ENCODE measurements around the gene UBTD1. TPM values are rescaled to one million over a fixed set of nuclear protein-coding genes. Genes with fewer than 3 reads are reported as not detected.

The UBTD1 gene
- total and polyA plus RNA-seq, 3 donors from 2014 or later: 74.1 to 143 (median 111) TPM

GRCh38 chr10:97599272-97599619 lies 100.5 kb downstream of the UBTD1 start:
- TF ChIP-seq, protein P1, sequence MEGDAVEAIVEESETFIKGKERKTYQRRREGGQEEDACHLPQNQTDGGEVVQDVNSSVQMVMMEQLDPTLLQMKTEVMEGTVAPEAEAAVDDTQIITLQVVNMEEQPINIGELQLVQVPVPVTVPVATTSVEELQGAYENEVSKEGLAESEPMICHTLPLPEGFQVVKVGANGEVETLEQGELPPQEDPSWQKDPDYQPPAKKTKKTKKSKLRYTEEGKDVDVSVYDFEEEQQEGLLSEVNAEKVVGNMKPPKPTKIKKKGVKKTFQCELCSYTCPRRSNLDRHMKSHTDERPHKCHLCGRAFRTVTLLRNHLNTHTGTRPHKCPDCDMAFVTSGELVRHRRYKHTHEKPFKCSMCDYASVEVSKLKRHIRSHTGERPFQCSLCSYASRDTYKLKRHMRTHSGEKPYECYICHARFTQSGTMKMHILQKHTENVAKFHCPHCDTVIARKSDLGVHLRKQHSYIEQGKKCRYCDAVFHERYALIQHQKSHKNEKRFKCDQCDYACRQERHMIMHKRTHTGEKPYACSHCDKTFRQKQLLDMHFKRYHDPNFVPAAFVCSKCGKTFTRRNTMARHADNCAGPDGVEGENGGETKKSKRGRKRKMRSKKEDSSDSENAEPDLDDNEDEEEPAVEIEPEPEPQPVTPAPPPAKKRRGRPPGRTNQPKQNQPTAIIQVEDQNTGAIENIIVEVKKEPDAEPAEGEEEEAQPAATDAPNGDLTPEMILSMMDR (IDR thresholded peaks at IDR 0.05): no peak
- Histone ChIP-seq H3K4me1 (no peaks in the 10 kb centered on the region), H3K9me3 (no peaks in the 10 kb centered on the region), H3K27ac (no peak overlapping the region), H3K27me3 (no peaks in the 10 kb centered on the region), H3K36me3 (ENCODE audit: low read depth, missing control alignments) (no peaks in the 10 kb centered on the region), H3K4me3 (no peak overlapping the region)
- intact Hi-C loops (cut with DNase I; ENCODE audit: low total_unique reads): no loop called here
- DNase-seq: no peak
- WGBS, 2 donors: 88 to 90% methylated on average over 6 of the region's 6 CpGs

DNA sequence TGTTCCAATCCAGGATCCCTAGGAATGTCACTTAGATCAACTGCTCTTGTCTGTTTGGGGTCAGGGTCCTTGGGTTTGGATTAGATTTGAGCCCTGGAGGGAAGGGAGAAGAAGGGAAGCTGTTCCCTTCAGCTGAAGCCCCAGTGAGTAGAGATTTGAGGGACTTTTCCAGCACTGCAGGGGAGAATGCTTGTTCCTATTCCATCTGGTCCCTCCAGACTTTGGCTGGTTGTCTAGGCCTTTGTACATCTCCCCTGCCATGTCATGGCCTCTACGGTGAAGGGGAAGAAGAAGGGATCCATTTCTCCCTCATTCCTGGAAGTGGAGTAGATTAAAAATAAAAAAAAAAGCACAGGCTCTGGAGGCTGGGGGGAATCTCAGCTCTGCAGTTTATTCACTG lies 101.9 kb downstream of the UBTD1 start:
- Histone ChIP-seq H3K36me3 (ENCODE audit: low read depth, missing control alignments) (no peaks in the 10 kb centered on the region), H3K9me3 (no peaks in the 10 kb centered on the region), H3K27me3 (no peaks in the 10 kb centered on the region), H3K4me1 (no peaks in the 10 kb centered on the region), H3K4me3 (no peak overlapping the region), H3K27ac (no peak overlapping the region)
- no peak for DNase-seq
- 90 to 94% methylated on average over 1 of the region's 1 CpG for WGBS, 2 donors
- intact Hi-C loops (cut with DNase I; ENCODE audit: low total_unique reads): no loop called here
- no peak for TF ChIP-seq POLR2A (IDR thresholded peaks at IDR 0.05)
- TF ChIP-seq, protein P1 (IDR thresholded peaks at IDR 0.05): no peak

DNA sequence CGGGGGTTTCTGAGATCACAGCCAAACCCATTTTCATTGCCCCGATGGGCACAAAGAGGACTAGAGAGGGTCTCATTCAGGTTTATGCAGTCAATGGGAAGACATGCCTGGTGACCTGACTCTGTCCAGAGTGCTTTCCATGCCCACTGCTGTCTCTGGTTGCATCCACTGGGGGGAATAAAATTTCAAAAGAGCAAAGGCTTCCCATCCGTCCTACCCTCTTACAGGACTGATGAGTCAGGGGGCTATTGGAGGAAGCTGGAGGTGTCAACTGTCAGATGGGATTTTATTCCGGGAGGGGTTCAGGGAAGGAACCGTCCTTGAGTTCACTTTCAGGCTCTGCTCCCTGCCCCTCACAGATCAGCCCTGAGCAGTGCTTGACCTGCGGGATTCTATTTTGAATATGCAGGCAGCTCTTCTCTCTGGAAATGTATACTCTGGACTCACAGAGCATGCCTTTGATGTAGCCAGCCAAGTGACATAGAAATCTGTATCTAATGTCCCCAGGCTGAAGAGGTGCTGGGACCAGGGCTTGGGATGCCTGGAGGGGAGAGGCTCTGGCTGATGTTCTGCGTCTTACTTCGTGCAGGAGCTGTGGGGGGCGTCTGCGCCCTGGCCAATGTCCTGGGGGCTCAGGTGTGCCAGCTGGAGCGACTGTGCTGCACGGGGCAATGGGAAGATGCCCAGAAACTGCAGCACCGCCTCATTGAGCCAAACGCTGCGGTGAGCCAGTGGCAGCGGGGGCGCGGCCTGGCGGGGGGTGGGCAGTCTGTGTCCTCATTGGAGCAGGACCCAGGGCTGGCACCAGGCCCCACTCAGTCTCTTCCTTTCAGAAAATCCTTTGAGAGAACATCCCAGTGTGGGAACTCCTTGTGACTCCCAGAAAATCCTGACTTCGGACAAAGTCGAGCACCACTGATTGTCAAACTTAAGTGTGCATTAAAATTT lies 102.8 kb downstream of the UBTD1 start:
- Histone ChIP-seq H3K9me3 (no peaks in the 10 kb centered on the region), H3K36me3 (ENCODE audit: low read depth, missing control alignments) (no peaks in the 10 kb centered on the region), H3K4me3 (no peak overlapping the region), H3K27me3 (no peaks in the 10 kb centered on the region), H3K27ac (no peak overlapping the region), H3K4me1 (no peaks in the 10 kb centered on the region)
- WGBS, 2 donors: 79 to 86% methylated on average over 20 to 21 of the region's 21 CpGs
- DNase-seq: no peak
- intact Hi-C loops (cut with DNase I; ENCODE audit: low total_unique reads): no loop called here
- TF ChIP-seq, protein P1 (IDR thresholded peaks at IDR 0.05): no peak
- no peak for TF ChIP-seq POLR2A (IDR thresholded peaks at IDR 0.05)

DNA sequence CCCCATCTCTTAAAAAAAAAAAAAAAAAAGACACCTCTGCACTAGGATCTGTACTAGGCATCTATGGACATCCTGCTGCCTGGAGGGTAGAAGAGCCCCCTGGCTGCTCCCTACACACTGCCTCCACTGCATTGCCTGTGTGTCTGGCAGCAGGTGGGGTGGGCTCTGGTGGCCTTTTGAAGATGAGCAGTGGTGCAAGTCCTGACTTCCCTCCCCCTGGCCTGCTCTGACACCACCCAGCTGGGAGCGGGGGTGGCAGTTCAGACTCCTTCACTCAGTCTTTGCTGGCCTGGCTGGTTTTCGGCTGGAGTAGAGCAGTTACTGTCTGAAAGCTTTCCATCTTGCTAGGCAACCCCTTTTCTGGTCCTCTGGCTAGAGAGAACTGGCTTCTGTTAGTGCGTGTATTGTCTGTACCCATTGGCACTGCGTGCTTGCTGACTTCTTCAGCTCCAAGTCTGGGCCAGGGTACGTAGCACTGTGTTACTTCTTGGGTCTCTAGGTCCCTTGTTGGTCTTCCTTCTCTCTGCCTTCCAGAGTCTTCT lies 108.4 kb downstream of the UBTD1 start:
- TF ChIP-seq, protein P1 (IDR thresholded peaks at IDR 0.05): no peak
- intact Hi-C loops (cut with DNase I; ENCODE audit: low total_unique reads): no loop called here
- H3K4me3 ChIP-seq: no peak overlapping the region
- DNase-seq: no peak
- H3K27ac ChIP-seq: no peak overlapping the region
- H3K27me3 ChIP-seq: no peaks in the 10 kb centered on the region
- WGBS, 2 donors: 91 to 97% methylated on average over 5 of the region's 5 CpGs
- H3K36me3 ChIP-seq (ENCODE audit: low read depth, missing control alignments): no peaks in the 10 kb centered on the region
- H3K9me3 ChIP-seq: no peaks in the 10 kb centered on the region
- H3K4me1 ChIP-seq: no peaks in the 10 kb centered on the region
